K562 (cell line): ENCODE measurements around the gene TTC39B. TPM values are rescaled to one million over a fixed set of nuclear protein-coding genes. Genes with fewer than 3 reads are reported as not detected.

Source experiments
- ATAC-seq: fragments of 200-7000 bp; cut with Tn5 transposase; 3 replicates; pipeline ENCODE4 v1.9.1; 2020; ENCODE audit warnings: moderate library complexity
- BruUV-seq: library from RNA; stranded (reverse); fragments of 400-500 nt; replicated peaks from 2 replicates; lab custom pipeline; 2021; lab: Mats Ljungman, UMichigan
- CTCF ChIA-PET: fragments of 300-600 bp; formaldehyde crosslinking; extraction: SDS; loops from one replicate; lab custom pipeline; 2021; ENCODE audit warnings: low intra/inter-chr PET ratio; lab: Yijun Ruan, JAX
- POLR2A ChIA-PET: fragments of 300-600, 350-650 bp; sonication (Branson Sonifier 250); formaldehyde crosslinking; extraction: SDS; loops from one replicate; lab custom pipeline; 2021; ENCODE audit warnings: antibody characterized with exemption, inconsistent platforms; lab: Yijun Ruan, JAX
- DNase-seq, 4 experiments: peaks; one replicate each; pipeline versions ENCODE4 v3.0.0 to v3.0.0-alpha.2; 2011 to 2018; ENCODE audit warnings: low spot score in 3 of 4, mixed read lengths in 3 of 4; ENCODE audit errors: extremely low read depth in 1 of 4
- FAIRE-seq: peaks from 2 replicates; lab custom pipeline; 2011; peaks lifted over from hg19 to GRCh38; lab: Jason Lieb, UNC
- H2AFZ ChIP-seq: 2 replicates; pipeline ENCODE4 v1.6.0; 2011; ENCODE audit warnings: low read depth, low read length, control low read depth, inconsistent platforms
- H3K27ac ChIP-seq: fragments of 200-600 bp; 3 replicates; pipeline ENCODE4 v1.8.0; 2011; ENCODE audit warnings: low read depth, mild to moderate bottlenecking, control low read depth, inconsistent platforms, low read length, moderate library complexity, mixed read lengths; ENCODE audit errors: extremely low read depth
- H3K27me3 ChIP-seq, 2 experiments: fragments of 300-600 bp in 1 of 2; 2 replicates in 1 of 2; 3 replicates in 1 of 2; pipeline versions ENCODE4 v1.6.0 to v1.8.0; 2011; ENCODE audit warnings: inconsistent platforms in 2 of 2, low read length in 2 of 2, mild to moderate bottlenecking in 1 of 2, mixed read lengths in 1 of 2, moderate library complexity in 1 of 2; ENCODE audit not compliant: control insufficient read depth in 2 of 2, insufficient read depth in 2 of 2
- H3K36me3 ChIP-seq: fragments of 300-600 bp; 3 replicates; pipeline ENCODE4 v1.8.0; 2011; ENCODE audit warnings: mild to moderate bottlenecking, low read length, inconsistent platforms; ENCODE audit not compliant: control insufficient read depth, insufficient read depth
- H3K4me1 ChIP-seq, 2 experiments: fragments of 200-600 bp in 1 of 2; replicated peaks in 1 of 2; 2 replicates in 1 of 2; 3 replicates in 1 of 2; pipeline versions ENCODE4 v1.5.1 to v1.8.0; 2011; ENCODE audit warnings: inconsistent platforms in 2 of 2, low read length in 2 of 2, mild to moderate bottlenecking in 1 of 2, mixed read lengths in 1 of 2, moderate library complexity in 1 of 2; ENCODE audit not compliant: control insufficient read depth in 2 of 2, insufficient read depth in 2 of 2
- H3K4me2 ChIP-seq: 2 replicates; pipeline ENCODE4 v1.6.1; 2011; ENCODE audit warnings: low read length, control low read depth, inconsistent platforms, mixed read lengths; ENCODE audit not compliant: insufficient read depth
- H3K4me3 ChIP-seq: fragments of 200-600 bp; sonication (generic), shearing (Covaris generic); 2 replicates; pipeline ENCODE4 v1.5.1; 2016; ENCODE audit warnings: control low read depth, inconsistent platforms
- H3K79me2 ChIP-seq: fragments of 200-600 bp; 3 replicates; pipeline ENCODE4 v1.8.0; 2011; ENCODE audit warnings: low read length, inconsistent platforms; ENCODE audit not compliant: control insufficient read depth, insufficient read depth
- H3K9ac ChIP-seq, 2 experiments: 2 replicates each; pipeline versions ENCODE4 v1.6.0 to v1.6.1; 2011; ENCODE audit warnings: low read depth in 2 of 2, low read length in 2 of 2, control low read depth in 1 of 2, inconsistent platforms in 1 of 2, mild to moderate bottlenecking in 1 of 2, mixed read lengths in 1 of 2; ENCODE audit not compliant: insufficient read depth in 1 of 2
- H3K9me1 ChIP-seq: one replicate; pipeline ENCODE4 v1.6.0; 2011; ENCODE audit warnings: inconsistent platforms, mild to moderate bottlenecking, low read length, moderate library complexity; ENCODE audit not compliant: control insufficient read depth, insufficient read depth
- H3K9me3 ChIP-seq: replicated peaks from 2 replicates; pipeline ENCODE4 v1.5.1; 2011; ENCODE audit warnings: low read depth, low read length, inconsistent platforms; ENCODE audit not compliant: control insufficient read depth, insufficient read depth
- H4K20me1 ChIP-seq: replicated peaks from 2 replicates; pipeline ENCODE4 v1.6.1; 2011; ENCODE audit warnings: low read length, inconsistent platforms, mixed read lengths; ENCODE audit not compliant: control insufficient read depth, insufficient read depth
- CHCHD3 ChIP-seq: fragments of 250-450 bp; sonication (Bioruptor Pico); IDR thresholded peaks from 2 replicates; pipeline ENCODE4 v2.1.2; 2022; ENCODE audit warnings: mild to moderate bottlenecking
- ZBTB1 ChIP-seq: sonication (generic); formaldehyde crosslinking; IDR thresholded peaks from 2 replicates; pipeline ENCODE4 v1.8.1; 2023; ENCODE audit warnings: missing genetic modification reagents, low read depth, mild to moderate bottlenecking, borderline replicate concordance
- whole genome bisulfite sequencing: fragments of 100-300 bp; shearing (Covaris generic); methylation state at CpG from one replicate; pipeline ENCODE4 v1.1.6; 2016; ENCODE audit warnings: low coverage, mixed read lengths; ENCODE audit not compliant: insufficient coverage; ENCODE audit errors: missing lambda C conversion rate; 5-methylcytosine and 5-hydroxymethylcytosine counted together
- in situ Hi-C: fragments of 300-500 bp; cut with MboI; formaldehyde crosslinking; loops from 4 replicates; pipeline ENCODE4 v1.15.0; 2018; ENCODE audit warnings: inconsistent platforms, mixed read lengths
- intact Hi-C: fragments of 100-400 bp; cut with micrococcal nuclease; formaldehyde crosslinking; loops from 2 replicates; pipeline ENCODE4 v1.14.2; 2022
- polyA plus RNA-seq, 8 experiments: library from polyadenylated mRNA; depleted of rRNA in 4 of 8; stranded (reverse) in 5 of 8; unstranded in 3 of 8; fragments of >200 nt; fragmentation: Nextera tagmentation in 2 of 8; fragmentation: Illumina TruSeq in 1 of 8; extraction: Ambion mirVana in 2 of 8; extraction: Trizol in 1 of 8; gene quantifications; 2 replicates each; pipeline versions ENCODE4 v1.2.1 to v1.2.3, GENCODE V29; 2011 to 2014; ENCODE audit warnings: inconsistent platforms in 1 of 8, missing spikeins in 1 of 8
- total RNA-seq, 7 experiments: library from RNA; depleted of rRNA in 6 of 7; stranded (reverse); fragments of >200 nt in 6 of 7; fragmentation: Illumina TruSeq in 2 of 7; extraction: Trizol in 2 of 7; gene quantifications; 2 replicates each; pipeline versions ENCODE4 v1.2.1 to v1.2.3, GENCODE V29; 2011 to 2021; ENCODE audit warnings: low replicate concordance in 1 of 7
- TF ChIP-seq, protein P1 (sequence below): fragments of 250-450 bp; sonication (Bioruptor Pico); IDR thresholded peaks from 2 replicates; pipeline ENCODE4 v1.9.0; 2021; ENCODE audit warnings: mild to moderate bottlenecking
- TF ChIP-seq, protein P2 (sequence below), 2 experiments: fragments of 450-650 bp in 1 of 2; sonication (generic) in 1 of 2; formaldehyde crosslinking in 1 of 2; IDR thresholded peaks in 1 of 2; conservative IDR thresholded peaks in 1 of 2; 2 replicates each; pipeline versions ENCODE4 v1.6.1 to v1.8.1; 2016 to 2023; ENCODE audit warnings: mild to moderate bottlenecking in 2 of 2, moderate library complexity in 2 of 2, inconsistent platforms in 1 of 2, missing genetic modification reagents in 1 of 2
- TF ChIP-seq, protein P3 (sequence below): fragments of 450-650 bp; formaldehyde crosslinking; IDR thresholded peaks from 2 replicates; pipeline ENCODE4 v1.4.0; 2020; ENCODE audit warnings: mild to moderate bottlenecking, mixed read lengths

Gene TTC39B
- total and polyA plus RNA-seq, 9 of the 15 experiments (the other 6 are each of a cell fraction or from before 2014, with no cell fraction given): 0.32 to 1.2 (median 0.95) TPM

DNA sequence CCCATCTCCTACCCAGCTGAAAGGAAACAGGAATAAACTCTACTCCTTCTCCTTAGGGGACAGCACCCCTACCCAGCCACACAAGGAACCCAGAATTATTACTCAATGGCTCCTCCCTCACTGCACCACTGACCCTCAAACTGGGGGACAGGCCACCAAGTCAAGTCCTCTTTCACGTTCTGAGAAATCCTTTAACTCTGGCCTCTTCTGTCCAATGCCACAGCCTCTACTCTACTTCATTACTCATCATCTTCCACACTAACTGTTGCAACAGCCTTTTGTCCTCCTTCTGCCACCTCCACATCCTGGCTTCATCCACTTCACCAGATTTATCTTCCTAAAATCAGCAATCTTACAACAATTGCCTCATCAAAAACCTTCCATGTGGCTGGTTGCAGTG lies 6.8 kb downstream of the TTC39B start:
- no peak overlapping the region for H3K4me2 ChIP-seq
- WGBS: 0% methylated on average over 1 of the region's 1 CpG
- ChIA-PET CTCF (no interaction called here), POLR2A (no interaction called here)
- no peak overlapping the region for H3K27ac ChIP-seq
- no peaks in the 10 kb centered on the region for H3K9me3 ChIP-seq
- no peaks in the 10 kb centered on the region for H4K20me1 ChIP-seq
- no peaks in the 10 kb centered on the region; a peak in 2 of 5 replicates for H3K4me1 ChIP-seq
- no peak overlapping the region for H3K9ac ChIP-seq
- no peaks in the 10 kb centered on the region for H3K36me3 ChIP-seq
- H3K4me3 ChIP-seq: no peak overlapping the region
- in situ Hi-C loops: no loop called here
- no peak for ATAC-seq
- no TSS peak for BruUV-seq
- DNase-seq: no peak
- H2AFZ ChIP-seq: no peak overlapping the region
- H3K27me3 ChIP-seq: no peaks in the 10 kb centered on the region; a peak in 1 of 5 replicates
- TF ChIP-seq CHCHD3 (CRISPR knock-in tag): no peak
- TF ChIP-seq ZBTB1 (CRISPR knock-in tag): no peak
- TF ChIP-seq, protein P1, sequence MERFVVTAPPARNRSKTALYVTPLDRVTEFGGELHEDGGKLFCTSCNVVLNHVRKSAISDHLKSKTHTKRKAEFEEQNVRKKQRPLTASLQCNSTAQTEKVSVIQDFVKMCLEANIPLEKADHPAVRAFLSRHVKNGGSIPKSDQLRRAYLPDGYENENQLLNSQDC: no peak
- no peak for FAIRE-seq
- no peaks in the 10 kb centered on the region for H3K79me2 ChIP-seq
- H3K9me1 ChIP-seq: no peaks in the 10 kb centered on the region
- intact Hi-C loops: no loop called here

DNA sequence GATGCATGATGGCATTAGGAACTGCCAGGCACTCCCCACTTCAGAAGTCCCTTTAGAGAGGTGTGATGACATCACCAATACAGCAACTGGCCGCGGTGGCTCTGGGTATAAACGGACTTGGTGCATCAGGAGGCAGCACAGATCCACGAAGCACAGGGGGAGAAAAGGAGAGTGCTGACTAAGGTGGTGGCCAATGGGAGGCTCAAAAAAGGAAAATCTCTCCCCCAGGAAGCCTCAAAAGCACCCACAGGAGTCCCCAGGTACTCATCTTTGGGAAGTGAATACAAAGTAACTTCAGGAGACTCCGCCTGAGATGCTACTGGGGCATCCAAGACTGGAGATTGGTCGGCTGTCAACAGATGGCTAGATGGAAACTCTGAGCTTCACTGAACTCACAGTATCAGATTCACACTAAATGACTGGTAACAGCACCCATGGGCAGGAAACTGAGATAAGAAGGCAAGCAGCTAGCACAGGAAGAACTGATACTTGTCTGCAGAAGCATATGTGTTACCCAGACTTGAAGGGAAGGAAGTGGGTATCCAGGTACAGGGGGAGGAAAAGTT lies 7.6 kb downstream of the TTC39B start:
- H3K9me3 ChIP-seq: no peaks in the 10 kb centered on the region
- no peaks in the 10 kb centered on the region for H3K9me1 ChIP-seq
- H3K27ac ChIP-seq: no peak overlapping the region
- POLR2A ChIA-PET: interaction anchor here (0.5 kb wide), 1 partner anchor 19 kb away, joined by 3 read pairs; no protein-coding TSS in a partner anchor
- H3K36me3 ChIP-seq: no peaks in the 10 kb centered on the region
- DNase-seq (no peak), FAIRE-seq (no peak), ATAC-seq (no peak)
- H2AFZ ChIP-seq: no peak overlapping the region
- 12% methylated on average over 6 of the region's 6 CpGs for WGBS
- peaks cover 0 to 4% of the 10 kb centered on the region in 2 experiments; a peak in 3 of 5 replicates for H3K4me1 ChIP-seq
- no peak overlapping the region for H3K9ac ChIP-seq
- no peaks in the 10 kb centered on the region for H3K79me2 ChIP-seq
- CTCF ChIA-PET: no interaction called here
- no TSS peak for BruUV-seq
- no peak overlapping the region for H3K4me2 ChIP-seq
- TF ChIP-seq, protein P2, sequence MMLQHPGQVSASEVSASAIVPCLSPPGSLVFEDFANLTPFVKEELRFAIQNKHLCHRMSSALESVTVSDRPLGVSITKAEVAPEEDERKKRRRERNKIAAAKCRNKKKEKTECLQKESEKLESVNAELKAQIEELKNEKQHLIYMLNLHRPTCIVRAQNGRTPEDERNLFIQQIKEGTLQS (IDR thresholded peaks at IDR 0.05): peak; percentile 34; the same call in 1 of the 2 replicates
- TF ChIP-seq, protein P2 (CRISPR knock-in tag; conservative IDR thresholded peaks at IDR 0.05): no peak
- TF ChIP-seq, protein P3, sequence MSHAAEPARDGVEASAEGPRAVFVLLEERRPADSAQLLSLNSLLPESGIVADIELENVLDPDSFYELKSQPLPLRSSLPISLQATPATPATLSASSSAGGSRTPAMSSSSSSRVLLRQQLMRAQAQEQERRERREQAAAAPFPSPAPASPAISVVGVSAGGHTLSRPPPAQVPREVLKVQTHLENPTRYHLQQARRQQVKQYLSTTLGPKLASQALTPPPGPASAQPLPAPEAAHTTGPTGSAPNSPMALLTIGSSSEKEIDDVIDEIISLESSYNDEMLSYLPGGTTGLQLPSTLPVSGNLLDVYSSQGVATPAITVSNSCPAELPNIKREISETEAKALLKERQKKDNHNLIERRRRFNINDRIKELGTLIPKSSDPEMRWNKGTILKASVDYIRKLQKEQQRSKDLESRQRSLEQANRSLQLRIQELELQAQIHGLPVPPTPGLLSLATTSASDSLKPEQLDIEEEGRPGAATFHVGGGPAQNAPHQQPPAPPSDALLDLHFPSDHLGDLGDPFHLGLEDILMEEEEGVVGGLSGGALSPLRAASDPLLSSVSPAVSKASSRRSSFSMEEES: no peak
- no peak overlapping the region for H3K4me3 ChIP-seq
- intact Hi-C loops (no loop called here), in situ Hi-C loops (no loop called here)
- no peaks in the 10 kb centered on the region; a peak in 1 of 5 replicates for H3K27me3 ChIP-seq
- no peaks in the 10 kb centered on the region for H4K20me1 ChIP-seq
